IPS-18a (cell line): ENCODE results near the gene SUSD1.

Source experiments
- H3K27ac ChIP-seq: one replicate; pipeline ENCODE4 v1.5.1; 2013; ENCODE audit warnings: low read length
- H3K27me3 ChIP-seq: one replicate; pipeline ENCODE4 v1.6.1; 2013; ENCODE audit warnings: mild to moderate bottlenecking, low read length; ENCODE audit not compliant: control insufficient read depth, insufficient read depth
- H3K36me3 ChIP-seq: one replicate; pipeline ENCODE4 v1.6.1; 2013; ENCODE audit warnings: low read depth, low read length; ENCODE audit not compliant: control insufficient read depth
- H3K4me1 ChIP-seq: one replicate; pipeline ENCODE4 v1.6.1; 2013; ENCODE audit warnings: low read depth, low read length; ENCODE audit not compliant: control insufficient read depth
- H3K4me3 ChIP-seq: one replicate; pipeline ENCODE4 v1.5.1; 2013; ENCODE audit warnings: low read length
- H3K9ac ChIP-seq: one replicate; pipeline ENCODE4 v1.6.1; 2013; ENCODE audit warnings: mild to moderate bottlenecking, low read length, moderate library complexity
- H3K9me3 ChIP-seq: one replicate; pipeline ENCODE4 v1.6.1; 2013; ENCODE audit warnings: low read depth, low read length; ENCODE audit not compliant: control insufficient read depth

Gene SUSD1

DNA sequence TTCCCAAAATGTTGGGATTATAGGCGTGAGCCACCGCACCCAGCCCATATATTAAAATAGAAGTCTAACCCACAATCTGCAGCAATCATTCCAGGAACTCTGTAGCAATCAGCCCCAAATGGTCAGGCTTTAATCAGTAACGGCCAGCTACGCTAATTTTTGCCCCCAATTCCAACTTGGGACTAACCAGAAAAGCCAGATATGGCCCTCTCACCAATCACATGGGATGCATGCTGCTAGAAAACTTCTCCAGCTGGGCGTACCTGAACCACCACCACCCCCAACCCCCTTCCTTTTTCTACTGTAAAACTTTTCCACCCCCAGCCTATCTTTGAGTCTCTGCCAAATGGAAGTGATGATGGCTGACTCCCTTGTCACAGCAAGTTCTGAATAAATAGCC lies 4.1 kb downstream of the SUSD1 start:
- H3K36me3 ChIP-seq, result no peaks in the 10 kb centered on the region
- H3K27ac ChIP-seq, result no peak overlapping the region

DNA sequence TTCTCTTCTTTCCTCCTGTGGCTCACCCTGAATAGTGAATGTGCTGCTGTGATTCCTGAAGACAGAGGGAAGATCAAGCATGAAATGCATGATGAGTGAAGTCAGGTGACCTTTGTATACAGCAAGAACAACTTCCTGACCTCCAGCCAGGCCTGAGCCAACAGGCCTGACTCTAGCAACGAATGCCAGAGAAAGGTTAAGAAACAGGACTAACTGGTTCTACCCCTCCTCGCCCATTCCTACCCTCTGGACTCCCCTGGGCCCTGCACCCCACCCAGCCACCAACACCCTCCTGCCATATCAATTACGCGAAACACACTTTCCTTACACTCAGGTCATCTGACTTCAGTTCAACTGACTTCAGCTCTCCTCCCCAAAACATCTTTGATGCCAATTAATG lies 4.9 kb downstream of the SUSD1 start:
- Histone ChIP-seq H3K9ac (no peak overlapping the region), H3K4me1 (peaks cover 9% of the 10 kb centered on the region), H3K9me3 (no peaks in the 10 kb centered on the region), H3K4me3 (no peak overlapping the region), H3K36me3 (no peaks in the 10 kb centered on the region), H3K27me3 (peaks cover 14% of the 10 kb centered on the region), H3K27ac (no peak overlapping the region)

More for the DNA sequence above, 4.1 kb downstream of the SUSD1 start:
- H3K9me3 ChIP-seq, result no peaks in the 10 kb centered on the region
- peaks cover 21% of the 10 kb centered on the region for H3K27me3 ChIP-seq
- H3K9ac ChIP-seq, result no peak overlapping the region
- no peak overlapping the region for H3K4me3 ChIP-seq
- H3K4me1 ChIP-seq, result peaks cover 9% of the 10 kb centered on the region

DNA sequence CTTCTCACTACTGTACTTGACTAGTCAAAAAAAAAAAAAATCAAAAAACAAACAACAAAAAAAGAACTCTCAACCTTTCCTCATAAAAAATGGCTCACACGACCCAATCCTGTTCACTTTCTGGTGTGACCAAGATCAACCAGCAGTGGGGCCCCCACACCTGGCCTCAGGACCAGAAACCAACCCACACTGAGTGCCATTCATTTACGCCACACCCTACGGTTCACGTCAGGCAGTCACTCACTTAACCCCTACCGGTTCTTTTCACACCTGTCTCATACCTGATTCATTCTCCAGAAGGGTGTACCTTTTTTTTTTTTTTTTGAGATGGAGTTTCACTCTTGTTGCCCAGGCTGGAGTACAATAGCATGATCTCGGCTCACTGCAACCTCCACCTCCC lies 5.7 kb downstream of the SUSD1 start:
- peaks cover 9% of the 10 kb centered on the region for H3K4me1 ChIP-seq

DNA sequence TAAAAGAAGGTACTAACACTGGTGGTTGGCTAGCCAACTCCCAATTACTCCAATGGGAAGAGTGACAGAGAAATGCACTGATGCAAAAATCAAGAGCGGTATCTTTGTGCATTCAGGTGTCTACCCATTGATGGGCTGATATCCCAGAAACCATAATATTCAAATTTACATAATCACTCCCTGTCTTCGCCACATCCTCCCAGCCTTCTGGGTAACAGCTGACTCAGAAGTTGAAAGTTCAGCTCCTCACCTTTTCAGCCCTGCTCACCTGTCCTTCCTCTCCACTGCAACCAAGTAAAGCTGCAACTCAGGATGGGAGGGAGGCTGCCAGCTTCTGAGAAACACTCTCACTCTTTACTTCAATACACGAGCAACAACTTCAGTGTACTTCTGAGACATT lies 6.9 kb downstream of the SUSD1 start:
- Histone ChIP-seq H3K27me3 (no peaks in the 10 kb centered on the region), H3K27ac (no peak overlapping the region), H3K4me3 (no peak overlapping the region), H3K36me3 (no peaks in the 10 kb centered on the region), H3K9me3 (no peaks in the 10 kb centered on the region), H3K9ac (no peak overlapping the region), H3K4me1 (peaks cover 9% of the 10 kb centered on the region)

More for the DNA sequence above, 5.7 kb downstream of the SUSD1 start:
- no peaks in the 10 kb centered on the region for H3K9me3 ChIP-seq
- no peak overlapping the region for H3K27ac ChIP-seq
- H3K27me3 ChIP-seq, result peaks cover 10% of the 10 kb centered on the region
- H3K36me3 ChIP-seq, result no peaks in the 10 kb centered on the region
- no peak overlapping the region for H3K9ac ChIP-seq
- no peak overlapping the region for H3K4me3 ChIP-seq

DNA sequence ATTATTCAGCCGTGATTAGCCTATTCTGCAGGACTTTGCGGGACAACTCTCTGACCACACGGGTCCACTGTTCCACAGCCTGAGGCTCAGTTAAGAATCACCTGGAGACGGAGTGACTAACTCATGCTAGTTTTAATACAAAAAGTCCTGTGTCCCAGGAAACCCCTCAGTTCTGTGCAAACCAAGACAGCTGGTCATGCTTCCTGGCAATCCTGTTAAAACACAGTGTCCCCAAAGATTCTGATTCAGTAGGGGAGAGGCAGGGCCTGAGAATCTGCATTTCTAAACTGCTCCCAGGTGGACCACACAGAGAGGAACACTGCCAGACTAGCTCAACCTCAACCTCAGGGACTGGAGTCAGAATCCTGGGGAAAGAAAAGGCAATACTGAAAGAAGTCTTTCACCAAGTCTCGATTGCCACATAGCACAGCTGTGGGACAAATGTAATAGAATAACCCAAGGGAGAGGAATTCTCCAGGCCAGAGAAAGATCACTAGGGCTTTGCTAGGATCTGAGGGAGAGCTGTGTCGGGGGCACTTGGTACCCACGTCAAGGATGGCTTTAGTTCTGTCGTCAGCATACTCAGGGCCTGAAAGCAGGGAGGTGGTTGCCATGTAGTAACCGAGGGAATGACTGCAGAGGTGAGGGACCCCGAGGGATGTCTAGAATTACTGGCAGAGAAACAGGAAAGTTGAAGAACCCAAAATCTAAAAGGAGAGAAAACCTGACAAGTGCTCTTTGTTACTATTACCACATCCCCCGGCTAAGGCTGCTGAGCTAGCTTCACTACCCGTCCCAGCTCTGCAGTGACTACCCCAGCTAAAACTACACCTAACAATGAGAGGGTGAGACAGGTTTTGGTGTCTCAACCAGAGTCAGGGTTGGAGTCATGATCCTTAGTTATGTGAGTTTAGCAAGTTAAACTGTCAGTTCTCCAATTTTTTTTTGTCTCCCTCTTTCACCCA lies 8.6 kb downstream of the SUSD1 start:
- Histone ChIP-seq H3K9ac (no peak overlapping the region), H3K36me3 (no peaks in the 10 kb centered on the region), H3K4me3 (no peak overlapping the region), H3K4me1 (peaks cover 9% of the 10 kb centered on the region), H3K9me3 (no peaks in the 10 kb centered on the region), H3K27me3 (no peaks in the 10 kb centered on the region), H3K27ac (no peak overlapping the region)

DNA sequence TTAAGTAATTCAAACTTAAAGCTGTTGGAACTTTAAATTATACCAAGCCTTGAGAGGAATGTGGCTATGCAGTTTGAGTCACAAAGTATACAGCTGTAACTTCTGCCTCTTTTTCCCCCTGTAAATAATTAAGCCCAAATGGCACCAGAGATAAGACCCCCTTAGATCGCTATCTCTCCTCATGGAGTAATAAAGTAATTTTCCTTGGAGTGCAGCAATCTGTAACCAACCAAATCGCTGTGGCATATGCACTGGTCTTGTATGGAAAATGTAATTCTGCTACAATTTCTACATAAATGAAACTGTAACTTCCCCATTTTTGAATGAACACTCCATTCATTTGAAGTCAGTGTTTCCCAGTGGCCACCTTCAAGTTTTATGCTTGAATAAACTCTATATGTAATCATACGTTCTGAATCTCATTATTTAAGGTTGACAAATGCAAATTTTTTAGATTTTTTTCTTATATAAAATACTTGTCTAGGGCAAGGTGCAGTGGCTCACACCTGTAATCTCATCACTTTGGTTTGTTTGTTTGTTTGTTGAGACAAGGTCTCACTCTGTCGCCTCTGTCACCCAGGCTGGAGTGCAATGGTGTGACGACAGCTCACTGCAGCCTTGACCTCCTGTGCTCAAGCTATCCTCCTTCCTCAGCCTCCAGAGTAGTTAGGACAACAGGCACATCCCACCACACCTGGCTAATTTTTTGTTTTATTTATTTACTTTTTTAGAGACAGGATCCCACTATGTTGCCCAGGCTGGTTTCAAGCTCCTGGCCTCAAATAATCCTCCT lies 12.3 kb downstream of the SUSD1 start:
- Histone ChIP-seq H3K4me1 (peaks cover 5% of the 10 kb centered on the region), H3K9me3 (no peaks in the 10 kb centered on the region), H3K27me3 (no peaks in the 10 kb centered on the region), H3K4me3 (no peak overlapping the region), H3K36me3 (no peaks in the 10 kb centered on the region), H3K9ac (no peak overlapping the region), H3K27ac (no peak overlapping the region)

DNA sequence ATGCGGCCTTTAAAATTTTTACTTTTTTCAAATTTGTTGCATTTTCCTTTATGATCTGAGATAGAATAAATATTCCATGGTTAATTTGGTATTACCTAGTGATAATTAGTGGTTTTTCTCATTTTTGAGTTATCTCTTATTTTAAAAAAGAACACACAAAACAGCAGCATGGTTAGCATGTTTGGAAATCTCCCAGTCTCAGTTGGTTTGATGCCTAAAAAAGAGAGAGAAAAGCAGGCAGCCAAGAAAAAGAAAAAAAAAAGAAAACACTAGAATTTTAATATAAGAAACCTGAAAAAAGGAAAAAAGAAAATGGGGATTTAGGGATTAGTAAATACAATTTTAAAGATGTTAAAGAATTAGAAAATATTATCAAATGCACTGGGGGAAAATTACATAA lies 15.3 kb downstream of the SUSD1 start:
- H3K4me1 ChIP-seq, result no peaks in the 10 kb centered on the region
- no peak overlapping the region for H3K9ac ChIP-seq
- H3K36me3 ChIP-seq, result no peaks in the 10 kb centered on the region
- H3K27me3 ChIP-seq, result no peaks in the 10 kb centered on the region
- no peaks in the 10 kb centered on the region for H3K9me3 ChIP-seq
- no peak overlapping the region for H3K4me3 ChIP-seq
- H3K27ac ChIP-seq, result no peak overlapping the region

DNA sequence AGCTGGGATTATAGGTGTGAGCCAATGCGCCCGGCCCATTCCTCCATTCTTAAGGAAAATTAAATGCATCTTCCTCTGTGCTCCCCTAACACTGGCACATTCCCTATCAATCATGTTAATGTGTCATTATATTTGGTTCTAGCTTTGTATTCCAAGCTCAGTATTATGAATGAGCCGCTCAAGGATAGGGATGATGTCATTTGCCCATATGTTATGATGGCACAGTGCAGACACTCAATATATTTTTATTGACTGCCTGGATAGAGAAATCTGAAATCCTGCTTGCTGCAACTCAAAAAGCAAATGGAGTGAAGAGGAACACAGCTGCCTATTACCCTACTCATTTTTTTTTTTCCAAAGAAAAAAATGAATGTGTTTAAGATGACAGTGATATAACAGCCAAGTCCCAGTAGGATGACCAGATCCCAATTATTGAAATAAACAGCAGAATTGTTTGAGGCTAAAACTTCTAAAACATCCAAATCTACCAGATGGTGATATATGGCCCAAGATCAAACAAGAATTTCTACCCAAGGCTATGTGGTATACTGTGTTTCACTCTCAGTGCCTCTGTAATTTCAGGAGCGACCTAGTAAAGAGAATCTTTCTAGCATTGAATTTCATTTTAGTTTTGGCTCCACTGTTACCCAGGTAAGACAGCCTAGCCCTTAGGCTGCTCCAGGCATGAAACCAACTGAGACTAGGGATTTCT lies 16.3 kb downstream of the SUSD1 start:
- no peaks in the 10 kb centered on the region for H3K27me3 ChIP-seq
- no peak overlapping the region for H3K27ac ChIP-seq
- no peaks in the 10 kb centered on the region for H3K9me3 ChIP-seq
- H3K9ac ChIP-seq, result no peak overlapping the region
- H3K4me3 ChIP-seq, result no peak overlapping the region
- no peaks in the 10 kb centered on the region for H3K4me1 ChIP-seq
- no peaks in the 10 kb centered on the region for H3K36me3 ChIP-seq

DNA sequence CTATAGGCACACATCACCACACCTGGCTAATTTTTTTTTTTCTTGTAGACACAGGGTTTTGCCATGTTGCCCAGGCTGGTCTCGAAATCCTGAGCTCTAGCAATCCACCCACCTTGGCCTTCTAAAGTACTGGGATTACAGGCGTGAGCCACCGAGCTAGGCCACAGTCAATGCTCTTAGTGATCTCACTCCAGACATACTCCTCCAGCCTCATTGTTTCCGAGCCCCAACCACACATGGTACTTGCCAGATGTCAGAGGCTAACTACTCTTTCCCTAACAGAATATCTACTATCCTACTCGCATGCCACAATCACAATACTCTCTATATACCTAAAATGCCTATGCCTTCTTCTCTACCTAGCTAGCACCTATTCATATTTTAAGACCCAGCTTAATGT lies 17.1 kb downstream of the SUSD1 start:
- no peaks in the 10 kb centered on the region for H3K4me1 ChIP-seq
- no peak overlapping the region for H3K4me3 ChIP-seq
- H3K9ac ChIP-seq, result no peak overlapping the region
- no peaks in the 10 kb centered on the region for H3K27me3 ChIP-seq
- no peaks in the 10 kb centered on the region for H3K36me3 ChIP-seq
- H3K9me3 ChIP-seq, result no peaks in the 10 kb centered on the region
- no peak overlapping the region for H3K27ac ChIP-seq

DNA sequence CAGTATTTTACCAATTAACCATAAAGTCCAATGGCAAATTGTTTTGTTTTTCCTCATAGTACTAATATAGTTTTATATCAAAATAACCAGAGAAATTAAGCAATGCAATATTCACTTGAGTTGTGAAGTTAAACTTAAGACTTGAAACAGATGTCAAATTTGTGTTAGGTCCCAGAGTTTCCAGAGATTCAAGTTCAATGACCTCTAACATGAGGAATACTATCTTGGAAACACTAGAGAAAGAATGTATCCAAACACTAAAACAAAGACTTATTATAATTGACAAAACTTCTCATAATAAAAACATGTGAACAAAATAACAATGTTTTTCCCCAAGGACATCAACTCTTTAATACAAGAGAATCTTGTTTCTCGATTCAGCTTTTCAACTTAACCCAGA lies 18.0 kb downstream of the SUSD1 start:
- no peak overlapping the region for H3K4me3 ChIP-seq
- no peaks in the 10 kb centered on the region for H3K36me3 ChIP-seq
- no peak overlapping the region for H3K9ac ChIP-seq
- no peaks in the 10 kb centered on the region for H3K4me1 ChIP-seq
- H3K27me3 ChIP-seq, result no peaks in the 10 kb centered on the region
- no peaks in the 10 kb centered on the region for H3K9me3 ChIP-seq
- H3K27ac ChIP-seq, result no peak overlapping the region

DNA sequence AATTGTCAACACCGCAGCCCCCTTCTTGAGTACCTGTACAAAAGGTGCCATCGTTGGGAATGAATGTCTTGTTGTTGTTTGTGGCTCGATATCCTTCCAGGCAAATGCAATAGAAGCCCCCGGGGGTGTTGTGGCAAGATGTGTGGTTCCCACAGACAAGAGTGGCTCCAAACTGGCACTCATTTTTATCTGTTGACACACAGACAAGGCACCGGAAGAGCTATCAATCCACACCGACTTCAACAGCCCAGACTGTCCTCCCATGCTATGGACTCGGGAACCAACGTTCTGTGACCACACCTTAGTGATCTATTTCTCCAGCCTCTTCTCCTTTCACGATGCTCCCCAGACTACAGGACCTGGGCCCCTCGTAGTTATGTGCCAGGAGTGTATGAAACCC lies 25.9 kb downstream of the SUSD1 start:
- Histone ChIP-seq H3K27me3 (no peaks in the 10 kb centered on the region), H3K27ac (no peak overlapping the region), H3K4me1 (no peaks in the 10 kb centered on the region), H3K36me3 (no peaks in the 10 kb centered on the region), H3K4me3 (no peak overlapping the region), H3K9me3 (no peaks in the 10 kb centered on the region), H3K9ac (no peak overlapping the region)
